ENCODE results near the gene RPUSD1.
"Not testable (repeated sequence)": the region's sequence is repeated elsewhere in the genome, so short reads cannot be mapped to it uniquely, and the experiment has no call there.

Gene RPUSD1

GRCh38 chr16:760065-760464 is 28.1 kb downstream of the RPUSD1 start:
- H3K4me3 ChIP-seq (replicated peaks; ENCODE audit: low read depth, low read length) = no peak overlapping the region
- no peaks in the 10 kb centered on the region for H3K36me3 ChIP-seq (ENCODE audit: control insufficient read depth, insufficient read depth, low read length)
- DNase-seq (ENCODE audit: extremely low read depth, insufficient read length) = peak; percentile 9
- no peaks in the 10 kb centered on the region for H3K27me3 ChIP-seq (replicated peaks; ENCODE audit: control insufficient read depth, insufficient read depth, low read length)
- TF ChIP-seq CTCF (IDR thresholded peaks at IDR 0.05; ENCODE audit: insufficient read depth, low read length, poor library complexity, severe bottlenecking) = no peak

GRCh38 chr16:759110-759910 is 28.9 kb downstream of the RPUSD1 start:
- no peaks in the 10 kb centered on the region for H3K27me3 ChIP-seq (replicated peaks; ENCODE audit: control insufficient read depth, insufficient read depth, low read length)

GRCh38 chr16:756428-756827 is 31.8 kb downstream of the RPUSD1 start:
- no peak for DNase-seq (ENCODE audit: extremely low read depth, insufficient read length)
- TF ChIP-seq CTCF (IDR thresholded peaks at IDR 0.05; ENCODE audit: insufficient read depth, low read length, poor library complexity, severe bottlenecking) = no peak
- no peaks in the 10 kb centered on the region; the same call in 1 of the 2 replicates for H3K27me3 ChIP-seq (replicated peaks; ENCODE audit: control insufficient read depth, insufficient read depth, low read length)
- no peaks in the 10 kb centered on the region for H3K36me3 ChIP-seq (ENCODE audit: control insufficient read depth, insufficient read depth, low read length)
- H3K4me3 ChIP-seq (replicated peaks; ENCODE audit: low read depth, low read length) = no peak overlapping the region

More at GRCh38 chr16:759110-759910, 28.9 kb downstream of the RPUSD1 start:
- Histone ChIP-seq H3K36me3 (ENCODE audit: control insufficient read depth, insufficient read depth, low read length) (no peaks in the 10 kb centered on the region), H3K4me3 (replicated peaks; ENCODE audit: low read depth, low read length) (no peak overlapping the region)
- DNase-seq (ENCODE audit: extremely low read depth, insufficient read length) = no peak
- no peak for TF ChIP-seq CTCF (IDR thresholded peaks at IDR 0.05; ENCODE audit: insufficient read depth, low read length, poor library complexity, severe bottlenecking)

- Histone ChIP-seq H3K27me3 (replicated peaks; ENCODE audit: control insufficient read depth, insufficient read depth, low read length) (no peaks in the 10 kb centered on the region; the same call in 1 of the 2 replicates), H3K36me3 (ENCODE audit: control insufficient read depth, insufficient read depth, low read length) (no peaks in the 10 kb centered on the region), H3K4me3 (replicated peaks; ENCODE audit: low read depth, low read length) (no peak overlapping the region)
- TF ChIP-seq CTCF (IDR thresholded peaks at IDR 0.05; ENCODE audit: insufficient read depth, low read length, poor library complexity, severe bottlenecking) = no peak
- DNase-seq (ENCODE audit: extremely low read depth, insufficient read length) = no peak
Measured at GRCh38 chr16:754656-755055, 33.5 kb downstream of the RPUSD1 start.

- not testable (repeated sequence) for H3K4me3 ChIP-seq (replicated peaks; ENCODE audit: low read depth, low read length); H3K36me3 ChIP-seq (ENCODE audit: control insufficient read depth, insufficient read depth, low read length); H3K27me3 ChIP-seq (replicated peaks; ENCODE audit: control insufficient read depth, insufficient read depth, low read length); DNase-seq (ENCODE audit: extremely low read depth, insufficient read length)
Measured at GRCh38 chr16:754121-754607, 34.0 kb downstream of the RPUSD1 start.

- no peaks in the 10 kb centered on the region; the same call in 1 of the 2 replicates for H3K27me3 ChIP-seq (replicated peaks; ENCODE audit: control insufficient read depth, insufficient read depth, low read length)
- H3K4me3 ChIP-seq (replicated peaks; ENCODE audit: low read depth, low read length) = no peak overlapping the region
- no peak for TF ChIP-seq CTCF (IDR thresholded peaks at IDR 0.05; ENCODE audit: insufficient read depth, low read length, poor library complexity, severe bottlenecking)
- H3K36me3 ChIP-seq (ENCODE audit: control insufficient read depth, insufficient read depth, low read length) = no peaks in the 10 kb centered on the region
- DNase-seq (ENCODE audit: extremely low read depth, insufficient read length) = no peak
Measured at GRCh38 chr16:752007-752312, 36.2 kb downstream of the RPUSD1 start.

Data from GM06990 (cell line).